Measurements from ENCODE around the gene PABPC1L.

PABPC1L gene

DNA sequence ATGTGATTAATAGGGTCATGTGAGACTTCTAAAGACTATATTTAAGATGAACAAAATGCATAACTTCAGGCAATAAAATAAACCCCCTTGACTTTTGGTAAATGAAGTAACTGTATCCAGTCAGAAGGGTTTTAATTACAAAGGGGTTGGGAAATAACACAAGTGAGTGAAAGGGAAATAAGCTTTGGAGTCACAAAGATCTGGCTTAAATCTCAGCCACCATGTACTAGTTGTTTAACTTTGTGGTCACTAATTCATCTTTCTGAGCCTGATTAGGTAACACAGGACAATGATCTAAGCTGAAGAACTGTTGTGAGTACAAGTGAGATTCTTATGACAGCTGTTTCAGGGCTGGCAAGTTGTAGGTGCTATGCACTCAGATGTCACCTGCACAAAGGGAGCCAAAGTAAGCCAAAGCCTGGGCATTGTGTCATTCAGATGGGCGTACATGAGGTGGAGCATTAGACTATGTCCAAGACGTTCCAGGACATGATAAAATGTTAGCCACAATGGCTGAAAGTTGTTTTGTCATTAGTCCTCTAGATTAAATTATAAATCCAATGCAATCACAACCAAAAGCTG, 36.5 kb downstream of the PABPC1L start:
- no peak for DNase-seq

- DNase-seq = no peak
Observed at GRCh38 chr20:44948107-44948506, 38.2 kb downstream of the PABPC1L start.

GRCh38 chr20:44948513-44948912, 38.7 kb downstream of the PABPC1L start:
- no peak for DNase-seq

DNA sequence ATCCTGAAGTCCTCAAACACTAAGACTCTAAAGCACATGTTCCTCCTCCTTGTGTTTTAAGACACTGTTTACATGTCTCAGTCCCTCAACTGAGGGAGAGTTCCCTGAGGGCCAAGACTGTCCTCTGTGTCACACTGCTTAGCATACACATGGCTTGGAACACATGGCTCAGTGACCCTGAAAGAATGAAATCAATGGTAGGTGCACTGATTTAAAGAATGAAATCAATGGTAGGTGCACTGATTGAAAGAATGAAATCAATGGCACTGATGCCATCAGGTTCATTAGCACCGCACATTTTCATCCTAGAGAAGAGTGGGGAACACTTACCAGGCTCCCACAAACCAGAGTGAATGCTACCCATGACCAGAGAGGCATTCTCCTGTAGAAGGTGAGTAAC, 40.5 kb downstream of the PABPC1L start:
- no peak for DNase-seq

- no peak for DNase-seq
Observed at GRCh38 chr20:44952731-44953130, 42.9 kb downstream of the PABPC1L start.

DNA sequence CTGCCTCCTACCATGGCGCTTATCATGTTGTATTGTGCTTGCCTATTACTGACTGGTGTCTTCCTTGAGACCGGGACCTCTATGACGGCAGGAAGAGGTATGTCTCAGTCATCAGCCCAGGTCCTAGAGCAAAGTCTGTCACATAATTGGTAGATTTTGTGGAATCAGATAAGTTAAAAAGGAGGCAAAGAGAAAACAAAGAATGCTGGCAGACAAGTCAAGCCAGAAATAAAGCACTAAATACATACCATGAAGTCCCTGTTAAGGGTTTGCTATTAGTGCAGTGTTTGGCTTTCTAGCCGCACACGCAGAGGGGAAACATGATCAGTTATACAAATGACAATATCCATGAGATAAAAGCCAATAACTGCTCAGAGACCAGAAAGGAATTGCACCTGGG, 44.4 kb downstream of the PABPC1L start:
- no peak for DNase-seq

DNA sequence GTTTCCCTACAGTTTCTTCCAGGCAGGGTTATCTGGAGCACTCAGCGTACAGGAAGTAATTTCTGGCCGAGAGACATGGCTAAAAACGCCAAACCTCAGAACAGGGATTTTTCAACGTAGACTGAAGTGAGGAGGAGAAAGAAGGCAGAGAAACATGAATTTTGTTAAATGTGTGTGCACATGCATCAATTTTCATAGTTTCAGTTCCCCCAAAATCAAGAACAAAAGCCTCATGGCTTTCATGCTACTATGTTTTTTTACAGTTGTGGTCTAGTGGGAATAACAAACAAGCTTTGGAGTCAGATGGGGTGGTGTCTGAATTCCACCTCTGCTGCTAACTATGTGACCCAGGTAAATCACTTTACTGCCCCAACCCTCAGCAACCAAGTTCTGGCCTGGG, 45.4 kb downstream of the PABPC1L start:
- no peak for DNase-seq

DNA sequence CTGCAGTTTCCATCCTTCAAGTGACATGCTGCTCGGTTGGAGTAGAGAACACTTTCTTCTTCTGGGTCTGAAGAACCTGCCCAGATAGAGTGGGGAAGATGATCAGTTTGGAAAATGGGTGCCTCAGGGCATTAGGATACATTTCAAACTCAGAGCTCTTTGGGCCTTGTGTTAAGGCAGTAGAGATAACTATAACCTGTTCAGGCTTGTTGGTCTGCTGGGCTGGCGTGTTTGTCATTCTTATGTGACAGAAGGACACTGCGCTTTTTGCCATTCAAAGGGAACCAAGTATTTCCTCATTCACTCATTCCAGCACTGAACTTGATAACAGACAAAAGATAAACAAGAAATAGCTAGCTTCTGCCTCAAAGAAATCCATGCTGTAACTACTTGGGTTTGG, 46.5 kb downstream of the PABPC1L start:
- DNase-seq = no peak

DNA sequence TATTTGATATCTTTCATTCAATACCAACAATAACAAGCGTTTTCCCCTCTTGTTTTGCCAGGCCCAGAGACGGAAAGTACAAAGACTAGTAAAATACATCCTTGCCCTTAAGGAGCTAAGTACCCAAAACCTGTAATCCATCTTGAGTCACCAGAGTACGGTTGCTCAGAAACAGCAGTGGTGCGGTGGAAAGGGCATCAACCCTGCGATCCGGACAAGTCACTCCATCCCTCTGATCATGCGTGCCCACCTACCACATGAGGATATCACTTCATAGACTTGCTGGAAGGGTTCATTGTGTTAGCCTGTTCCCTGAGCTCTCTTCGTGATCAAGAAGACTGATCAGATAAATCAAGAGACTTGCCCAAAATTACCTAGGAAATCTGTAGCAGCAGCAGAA, 48.4 kb downstream of the PABPC1L start:
- no peak for DNase-seq

GRCh38 chr20:44959082-44959637, 49.3 kb downstream of the PABPC1L start:
- no peak for DNase-seq

DNA sequence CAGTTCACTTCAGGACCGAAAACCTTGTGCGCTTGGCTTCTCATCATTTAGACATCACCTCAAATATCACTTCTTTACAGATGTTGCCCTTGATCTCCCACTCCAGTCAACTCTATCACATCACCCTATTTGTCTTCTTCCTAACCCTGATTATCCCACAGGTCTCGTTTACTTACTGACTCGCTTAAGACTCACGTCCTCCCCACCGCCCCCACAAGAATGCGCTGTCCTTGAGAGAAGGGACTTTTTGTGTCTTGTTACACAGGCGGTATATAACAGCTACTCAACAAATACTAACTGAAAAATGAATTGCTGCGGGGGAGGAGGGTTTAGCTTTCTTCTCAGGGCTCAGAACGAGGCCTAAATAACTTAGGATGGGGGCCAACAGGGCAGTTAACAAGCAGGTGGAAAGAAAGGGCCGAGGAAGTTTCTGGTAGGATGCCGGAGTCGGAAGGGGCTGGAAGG, 49.8 kb downstream of the PABPC1L start:
- peak; percentile 56 for DNase-seq

- DNase-seq = peak; percentile 96
Observed at GRCh38 chr20:44960103-44960852, 50.4 kb downstream of the PABPC1L start, which contains the start of gene TOMM34. TSS of gene TOMM34 (minus strand) at chr20:44960397. CDS start at chr20:44960333, 64 bp downstream.

GRCh38 chr20:44961011-44961869, 51.4 kb downstream of the PABPC1L start:
- no peak for DNase-seq

DNA sequence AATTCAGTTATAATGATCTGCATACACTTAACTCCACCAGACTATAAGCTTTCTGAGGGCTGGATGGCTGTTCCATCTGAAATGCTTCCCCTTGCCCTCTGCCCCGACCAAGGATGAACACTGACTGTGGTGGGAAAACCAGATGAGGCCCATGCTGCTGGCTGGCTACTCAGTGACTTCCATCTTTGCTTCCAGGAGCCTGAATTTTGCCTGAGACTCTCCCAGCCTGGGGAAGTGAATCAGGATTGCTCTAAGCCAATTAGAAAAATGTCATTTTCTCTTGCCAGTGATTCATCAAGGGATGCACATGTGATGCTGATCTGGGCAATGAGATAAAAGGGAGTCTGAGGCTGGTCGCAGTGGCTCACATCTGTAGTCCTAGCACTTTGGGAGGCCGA, 52.0 kb downstream of the PABPC1L start:
- no peak for DNase-seq

DNA sequence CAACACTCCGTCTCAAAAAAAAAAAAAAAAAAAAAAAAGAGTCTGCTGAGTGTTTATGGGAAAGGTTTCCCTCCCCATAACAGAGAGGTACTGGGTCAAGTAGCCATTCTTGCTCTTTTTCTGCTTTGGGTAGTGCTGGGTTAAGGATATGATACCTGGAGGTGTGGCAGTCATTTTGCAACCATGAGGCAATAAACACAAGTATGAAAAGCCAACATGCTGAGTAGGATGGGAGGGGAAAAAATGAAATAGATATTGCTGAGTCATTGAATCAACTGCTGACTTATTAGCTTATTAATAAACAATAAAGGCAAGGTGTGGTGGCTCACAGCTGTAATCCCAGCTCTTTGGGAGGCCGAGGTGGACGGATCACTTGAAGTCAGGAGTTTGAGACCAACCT, 52.6 kb downstream of the PABPC1L start:
- DNase-seq = no peak

- no peak for DNase-seq
Observed at GRCh38 chr20:44963325-44964215, 53.7 kb downstream of the PABPC1L start.

GRCh38 chr20:44965651-44966029, 55.8 kb downstream of the PABPC1L start:
- no peak for DNase-seq

DNA sequence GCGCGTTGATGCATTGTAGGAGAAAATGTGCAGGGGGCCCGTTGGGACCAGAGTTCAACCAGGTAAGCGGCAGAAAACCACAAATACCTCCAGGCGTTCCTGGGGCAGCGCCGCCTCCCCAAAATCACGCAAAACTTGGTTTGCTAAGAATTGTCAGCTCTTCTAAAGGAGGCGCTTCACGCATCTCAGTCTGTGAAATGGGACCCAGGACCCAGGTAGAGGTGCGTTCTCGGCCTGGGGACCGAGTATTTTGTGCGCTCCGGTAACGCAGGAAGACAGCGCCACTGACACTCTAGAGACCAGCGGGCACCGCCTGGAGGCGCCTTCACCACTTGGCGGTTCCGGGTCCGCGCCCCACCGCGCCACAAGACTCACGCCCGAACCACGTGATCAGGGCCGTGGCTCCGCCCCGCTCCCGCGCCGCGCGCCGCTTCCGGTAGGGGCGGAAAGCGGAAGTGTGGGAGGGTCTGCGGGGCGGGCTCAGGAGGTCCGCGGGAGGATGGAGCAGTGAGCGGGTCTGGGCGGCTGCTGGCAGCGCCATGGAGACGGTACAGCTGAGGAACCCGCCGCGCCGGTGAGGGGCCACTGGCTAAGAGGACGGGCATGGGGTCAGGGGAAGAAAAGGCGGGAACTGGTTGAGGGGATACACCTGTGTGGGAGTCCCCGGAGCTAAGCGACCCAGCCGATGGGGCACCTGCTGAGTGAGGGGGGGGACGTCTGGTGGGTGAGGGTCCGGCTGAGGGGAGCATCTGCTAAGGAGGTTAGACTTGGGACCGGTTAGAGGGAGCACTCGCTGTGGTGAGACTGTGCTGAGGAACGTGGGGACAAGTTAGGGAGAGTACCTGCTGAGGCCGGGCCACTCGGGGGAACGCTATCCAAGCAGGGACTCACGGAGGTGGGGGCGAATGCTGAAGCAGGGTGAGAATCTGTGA, 56.4 kb downstream of the PABPC1L start, which contains the start of gene STK4:
STK4 (plus strand) TSS at position 483 of the 932 bp plus-strand sequence; CDS start at position 540, 57 bp downstream.
- peak; percentile 96 for DNase-seq

GRCh38 chr20:44967207-44967807, 57.4 kb downstream of the PABPC1L start:
- no peak for DNase-seq

- DNase-seq = no peak
Observed at GRCh38 chr20:44969300-44969894, 59.5 kb downstream of the PABPC1L start.

Measured in activated CD4-positive, CD25-positive, alpha-beta regulatory T cell treated with anti-CD3 and anti-CD28 coated beads, Interleukin-2, amount 50 U/mL, for 72 hours (primary cell).